Pancreas (tissue), 10 donors: ENCODE measurements around the gene RAPGEF4. TPM values are rescaled to one million over a fixed set of nuclear protein-coding genes. Genes with fewer than 3 reads are reported as not detected.

Experiments
- ATAC-seq, 4 donors: fragments of 200-7000 bp; cut with Tn5 transposase; one replicate each; pipeline versions ENCODE4 v1.8.0 to v1.9.1; 2020; ENCODE audit warnings: mild to moderate bottlenecking in 4 of 4, moderate library complexity in 4 of 4
- DNase-seq, 6 donors: peaks; one replicate each; pipeline ENCODE4 v3.0.0-alpha.2; 2020
- FAIRE-seq: peaks from 2 replicates; lab custom pipeline; 2012; peaks lifted over from hg19 to GRCh38; lab: Jason Lieb, UNC
- H3K27ac ChIP-seq, 4 donors: fragments of 200-600 bp; sonication (generic); 1 replicate in 3 of 4; 2 replicates in 1 of 4; pipeline versions ENCODE4 v1.5.0 to v1.8.0; 2020
- H3K27me3 ChIP-seq, 4 donors: fragments of 200-600 bp; one replicate each; pipeline ENCODE4 v1.8.0; 2021
- H3K36me3 ChIP-seq, 3 donors: fragments of 200-600 bp; sonication (generic) in 1 of 3; one replicate each; pipeline versions ENCODE4 v1.5.0 to v1.8.0; 2020 to 2021
- H3K4me1 ChIP-seq, 3 donors: fragments of 200-600 bp; one replicate each; pipeline ENCODE4 v1.8.0; 2021
- H3K4me3 ChIP-seq, 4 donors: fragments of 200-600 bp; sonication (generic) in 2 of 4; one replicate each; pipeline versions ENCODE4 v1.5.0 to v1.8.0; 2020 to 2021
- H3K9me3 ChIP-seq, 4 donors: fragments of 200-600 bp; one replicate each; pipeline ENCODE4 v1.8.0; 2021
- WGBS, 2 donors: extraction: QIAGEN DNeasy Blood & Tissue Kit; methylation state at CpG; one replicate each; pipeline ENCODE4 v1.1.7; 2013; 5-methylcytosine and 5-hydroxymethylcytosine counted together
- intact Hi-C, 3 donors: fragments of 100-400 bp; cut with DNase I; formaldehyde crosslinking; loops; one replicate each; pipeline versions ENCODE4 v1.11.1 to v1.14.2; 2022
- polyA plus RNA-seq, 2 donors: library from polyadenylated mRNA; stranded (reverse); fragments of 200-250 nt; gene quantifications; one replicate each; pipeline ENCODE4 v1.2.3, GENCODE V29; 2013
- total RNA-seq, 6 donors: library from RNA; stranded (reverse); fragmentation: NEBNext Ultra II Directional in 4 of 6; extraction: Animal tissue kit (Norgen Biotek cat#: 25700) in 4 of 6; gene quantifications; one replicate each; pipeline versions ENCODE4 v1.2.1 to v1.2.4, GENCODE V29; 2021 to 2023
- TF ChIP-seq, protein P1 (sequence below), 4 donors: fragments of 200-600 bp; sonication (generic) in 3 of 4; IDR thresholded peaks; one replicate each; pipeline versions ENCODE4 v1.5.0 to v1.8.0; 2021; ENCODE audit warnings: antibody characterized with exemption in 4 of 4
- donor health status: healthy with polysubstance abuse.
- donor health status: DM: no; HTN: no; CAD: no; lungs with moderate emphysema.
- donor health status: DM: no; HTN: no; CAD: no.
- donor health status: control.
- donor health status: control.
- donor health status: Bipolar disorder and iron deficiency.
- donor health status: DM: yes; HTN: yes; CAD: no.
- donor health status: DM: no; HTN: no; CAD: no.
- donor health status: DM: no; HTN: no; CAD: no.
- donor health status: DM: yes; HTN: yes; CAD: no.

RAPGEF4 gene
- total and polyA plus RNA-seq, 8 donors = 2.1 to 9.0 (median 5.1) TPM

DNA sequence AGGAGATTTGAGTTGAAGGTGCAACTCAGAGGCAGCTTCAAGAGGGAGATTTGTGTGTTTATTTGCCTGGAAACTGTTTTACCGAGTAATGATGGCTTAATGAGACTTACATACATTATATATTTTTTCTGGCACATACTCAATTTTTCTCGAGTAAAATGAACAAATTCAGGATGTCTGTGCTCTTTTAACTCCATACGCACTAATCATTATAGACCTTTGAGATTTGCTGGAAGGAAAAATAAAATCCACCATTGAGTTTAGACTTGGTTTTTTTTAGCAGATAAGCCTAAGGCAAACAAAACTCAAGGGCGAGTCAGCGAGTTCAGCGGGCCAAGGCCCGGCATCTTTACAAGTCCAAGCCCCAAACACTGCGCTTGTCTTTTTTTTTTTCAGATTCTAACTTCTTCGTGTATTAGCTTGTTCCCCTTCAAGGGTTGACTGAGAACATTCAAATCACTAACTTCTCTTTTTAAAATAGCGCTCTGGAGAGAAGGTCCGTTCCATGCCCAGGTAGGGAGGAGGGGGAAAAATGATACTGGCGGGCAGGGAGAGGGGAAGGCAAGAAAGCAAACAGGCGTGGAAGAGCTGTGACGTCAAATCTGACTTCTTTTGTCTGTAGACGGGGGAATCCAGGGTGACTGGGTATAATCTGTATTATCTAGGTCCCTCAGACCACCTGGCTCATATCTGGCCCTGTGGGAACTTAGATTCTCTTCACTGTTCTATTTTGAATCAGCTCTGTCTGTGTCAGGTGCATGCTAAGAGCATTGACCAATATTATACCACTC is 267.3 kb downstream of the RAPGEF4 start:
- ATAC-seq (peak; percentile 48 to 88 (median 75)), DNase-seq (no peak), FAIRE-seq (no peak)
- Histone ChIP-seq H3K4me3 (no peak overlapping the region), H3K9me3 (no peaks in the 10 kb centered on the region), H3K36me3 (no peaks in the 10 kb centered on the region), H3K27me3 (no peaks in the 10 kb centered on the region), H3K27ac (no peak overlapping the region), H3K4me1 (peaks cover 0 to 3% (median 0%) of the 10 kb centered on the region in 3 donors)
- WGBS, 2 donors = 34 to 41% methylated on average over 15 of the region's 15 CpGs
- intact Hi-C loops = no loop called here
- TF ChIP-seq, protein P1, sequence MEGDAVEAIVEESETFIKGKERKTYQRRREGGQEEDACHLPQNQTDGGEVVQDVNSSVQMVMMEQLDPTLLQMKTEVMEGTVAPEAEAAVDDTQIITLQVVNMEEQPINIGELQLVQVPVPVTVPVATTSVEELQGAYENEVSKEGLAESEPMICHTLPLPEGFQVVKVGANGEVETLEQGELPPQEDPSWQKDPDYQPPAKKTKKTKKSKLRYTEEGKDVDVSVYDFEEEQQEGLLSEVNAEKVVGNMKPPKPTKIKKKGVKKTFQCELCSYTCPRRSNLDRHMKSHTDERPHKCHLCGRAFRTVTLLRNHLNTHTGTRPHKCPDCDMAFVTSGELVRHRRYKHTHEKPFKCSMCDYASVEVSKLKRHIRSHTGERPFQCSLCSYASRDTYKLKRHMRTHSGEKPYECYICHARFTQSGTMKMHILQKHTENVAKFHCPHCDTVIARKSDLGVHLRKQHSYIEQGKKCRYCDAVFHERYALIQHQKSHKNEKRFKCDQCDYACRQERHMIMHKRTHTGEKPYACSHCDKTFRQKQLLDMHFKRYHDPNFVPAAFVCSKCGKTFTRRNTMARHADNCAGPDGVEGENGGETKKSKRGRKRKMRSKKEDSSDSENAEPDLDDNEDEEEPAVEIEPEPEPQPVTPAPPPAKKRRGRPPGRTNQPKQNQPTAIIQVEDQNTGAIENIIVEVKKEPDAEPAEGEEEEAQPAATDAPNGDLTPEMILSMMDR (IDR thresholded peaks at IDR 0.05) = no peak

DNA sequence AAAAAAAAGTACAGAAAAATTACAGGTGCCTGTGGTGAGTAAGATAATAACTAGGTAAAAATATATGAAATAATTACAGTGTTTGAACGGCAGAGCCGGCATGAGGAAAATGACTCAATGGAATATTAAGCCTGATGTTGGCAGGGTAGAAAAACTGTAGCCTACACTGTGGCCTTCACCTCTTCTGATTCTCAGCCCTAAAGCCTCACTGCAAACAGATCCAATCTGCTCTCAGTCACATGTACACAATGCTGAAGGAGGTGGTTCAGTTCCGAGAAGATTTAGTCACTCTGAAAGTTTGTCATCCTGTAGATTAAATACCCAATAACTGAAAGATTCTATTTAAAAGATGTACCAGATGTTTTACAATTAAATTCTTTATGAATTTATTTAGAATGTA is 273.1 kb downstream of the RAPGEF4 start:
- TF ChIP-seq, protein P1 (IDR thresholded peaks at IDR 0.05) = no peak
- 84 to 95% methylated on average over 3 of the region's 3 CpGs for WGBS, 2 donors

DNA sequence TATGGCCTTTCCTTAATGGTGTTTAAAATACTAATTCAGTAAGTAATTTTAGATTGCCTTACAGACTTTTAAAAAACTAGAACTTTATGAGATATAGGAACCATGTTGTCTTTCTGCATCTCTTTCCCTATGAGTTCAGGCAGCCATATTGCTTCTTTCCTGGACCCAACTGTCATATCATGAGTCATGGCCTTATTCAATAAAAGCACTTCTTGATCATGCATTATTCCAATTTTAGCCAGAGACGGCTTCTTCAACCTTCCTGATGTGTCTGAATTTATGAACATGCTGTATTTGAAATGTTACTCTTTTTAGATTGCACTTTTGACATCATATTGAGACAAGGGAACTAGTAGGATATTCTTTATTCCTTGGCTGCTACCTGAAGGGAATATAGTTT is 274.6 kb downstream of the RAPGEF4 start:
- TF ChIP-seq, protein P1 (IDR thresholded peaks at IDR 0.05) = no peak
- intact Hi-C loops = no loop called here
- no peaks in the 10 kb centered on the region for H3K4me1 ChIP-seq
- WGBS, 2 donors = 69 to 93% methylated on average over 1 of the region's 1 CpG
- H3K27me3 ChIP-seq = no peaks in the 10 kb centered on the region
- H3K9me3 ChIP-seq = no peaks in the 10 kb centered on the region
- ATAC-seq (no peak), FAIRE-seq (no peak), DNase-seq (no peak)
- H3K27ac ChIP-seq = no peak overlapping the region
- no peaks in the 10 kb centered on the region for H3K36me3 ChIP-seq
- no peak overlapping the region for H3K4me3 ChIP-seq

More for the DNA sequence above, 273.1 kb downstream of the RAPGEF4 start:
- DNase-seq = no peak
- H3K27me3 ChIP-seq = no peaks in the 10 kb centered on the region
- no peaks in the 10 kb centered on the region for H3K4me1 ChIP-seq
- no peaks in the 10 kb centered on the region for H3K9me3 ChIP-seq
- FAIRE-seq = no peak
- intact Hi-C loops = no loop called here
- no peaks in the 10 kb centered on the region for H3K36me3 ChIP-seq
- H3K27ac ChIP-seq = no peak overlapping the region
- no peak overlapping the region for H3K4me3 ChIP-seq
- ATAC-seq = no peak

DNA sequence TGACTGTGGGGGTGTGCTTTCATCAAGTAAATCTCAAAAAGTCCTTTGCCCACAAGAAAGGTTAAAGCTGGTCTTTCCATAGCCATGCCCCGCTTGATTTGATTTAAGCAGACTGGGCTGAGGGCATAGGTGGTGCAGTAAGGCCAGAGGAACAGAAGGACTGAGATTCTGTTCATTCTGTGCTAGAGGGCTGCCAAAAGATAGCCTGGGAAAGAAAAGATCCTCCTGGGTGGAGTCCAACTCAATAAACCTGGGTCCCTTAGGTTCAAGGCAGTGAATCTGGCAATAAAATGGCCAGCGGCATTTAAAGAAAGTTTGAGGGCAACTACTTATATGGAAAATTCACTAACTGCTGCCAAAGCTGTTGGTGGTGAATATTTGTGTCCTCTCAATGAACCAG is 280.8 kb downstream of the RAPGEF4 start:
- H3K36me3 ChIP-seq = no peaks in the 10 kb centered on the region
- DNase-seq (no peak), FAIRE-seq (no peak), ATAC-seq (no peak)
- intact Hi-C loops = no loop called here
- 86 to 87% methylated on average over 2 of the region's 2 CpGs for WGBS, 2 donors
- H3K4me3 ChIP-seq = no peak overlapping the region
- H3K4me1 ChIP-seq = no peaks in the 10 kb centered on the region
- H3K27me3 ChIP-seq = no peaks in the 10 kb centered on the region
- no peaks in the 10 kb centered on the region for H3K9me3 ChIP-seq
- no peak overlapping the region for H3K27ac ChIP-seq
- TF ChIP-seq, protein P1 (IDR thresholded peaks at IDR 0.05) = no peak
